BE2C (cell line): ENCODE results near the gene SUCO.

Experiments used
- DNase-seq: peaks from one replicate; pipeline ENCODE4 v3.0.0-alpha.2; 2020
- H3K27me3 ChIP-seq: fragments of 250-450 bp; sonication (Bioruptor Pico); 2 replicates; pipeline ENCODE4 v1.5.1; 2020; ENCODE audit warnings: mild to moderate bottlenecking
- H3K36me3 ChIP-seq: fragments of 250-450 bp; sonication (Bioruptor Pico); 2 replicates; pipeline ENCODE4 v1.5.1; 2020; ENCODE audit warnings: mild to moderate bottlenecking
- H3K4me1 ChIP-seq: fragments of 250-450 bp; sonication (Bioruptor Pico); 2 replicates; pipeline ENCODE4 v1.5.1; 2020
- H3K4me3 ChIP-seq: 2 replicates; pipeline ENCODE4 v1.5.1; 2011; ENCODE audit warnings: low read depth, low read length
- H3K9me3 ChIP-seq: fragments of 250-450 bp; sonication (Bioruptor Pico); 2 replicates; pipeline ENCODE4 v1.5.1; 2020
- CTCF ChIP-seq: IDR thresholded peaks from 2 replicates; pipeline ENCODE4 v1.5.1; 2012; ENCODE audit warnings: mild to moderate bottlenecking, low read depth, low read length

Gene SUCO

GRCh38 chr1:172581273-172581672, 48.3 kb downstream of the SUCO start:
- Histone ChIP-seq H3K36me3 (peaks cover 3% of the 10 kb centered on the region), H3K4me1 (0 out of 2 replicates have a peak, but pooled peaks cover 4% of the 10 kb centered on the region), H3K9me3 (no peaks in the 10 kb centered on the region), H3K27me3 (no peaks in the 10 kb centered on the region), H3K4me3 (no peak overlapping the region)
- DNase-seq: no peak
- no peak for TF ChIP-seq CTCF

GRCh38 chr1:172581779-172582178, 48.8 kb downstream of the SUCO start:
- TF ChIP-seq CTCF: no peak
- no peaks in the 10 kb centered on the region for H3K9me3 ChIP-seq
- H3K36me3 ChIP-seq: peaks cover 3% of the 10 kb centered on the region
- DNase-seq: no peak
- H3K4me3 ChIP-seq: no peak overlapping the region
- H3K4me1 ChIP-seq: 0 out of 2 replicates have a peak, but pooled peaks cover 4% of the 10 kb centered on the region
- H3K27me3 ChIP-seq: no peaks in the 10 kb centered on the region

GRCh38 chr1:172582889-172583288, 49.9 kb downstream of the SUCO start:
- Histone ChIP-seq H3K36me3 (peaks cover 3% of the 10 kb centered on the region), H3K9me3 (no peaks in the 10 kb centered on the region), H3K27me3 (no peaks in the 10 kb centered on the region), H3K4me3 (no peak overlapping the region), H3K4me1 (0 out of 2 replicates have a peak, but pooled peaks cover 4% of the 10 kb centered on the region)
- no peak for DNase-seq
- peak; percentile 13; the same call in 1 of the 2 replicates for TF ChIP-seq CTCF

GRCh38 chr1:172585348-172585747, 52.4 kb downstream of the SUCO start:
- no peak for TF ChIP-seq CTCF
- Histone ChIP-seq H3K36me3 (peaks cover 8% of the 10 kb centered on the region), H3K4me1 (no peaks in the 10 kb centered on the region), H3K4me3 (no peak overlapping the region), H3K27me3 (no peaks in the 10 kb centered on the region), H3K9me3 (no peaks in the 10 kb centered on the region)
- DNase-seq: no peak

GRCh38 chr1:172585861-172586260, 52.9 kb downstream of the SUCO start:
- Histone ChIP-seq H3K4me1 (no peaks in the 10 kb centered on the region), H3K4me3 (no peak overlapping the region), H3K27me3 (no peaks in the 10 kb centered on the region), H3K36me3 (peaks cover 13% of the 10 kb centered on the region), H3K9me3 (no peaks in the 10 kb centered on the region)
- DNase-seq: no peak
- TF ChIP-seq CTCF: no peak

GRCh38 chr1:172588296-172589291, 55.6 kb downstream of the SUCO start:
- no peak for TF ChIP-seq CTCF
- H3K36me3 ChIP-seq: peaks cover 11% of the 10 kb centered on the region

More at GRCh38 chr1:172588296-172589291, 55.6 kb downstream of the SUCO start:
- Histone ChIP-seq H3K27me3 (no peaks in the 10 kb centered on the region), H3K4me1 (no peaks in the 10 kb centered on the region), H3K9me3 (no peaks in the 10 kb centered on the region), H3K4me3 (no peak overlapping the region)
- no peak for DNase-seq
